Activated CD4-positive, alpha-beta T cell treated with anti-CD3 and anti-CD28 coated beads, Interleukin-2, amount 10 ng/mL, durations not matched to agents 7 days and 5 days (primary cell): ENCODE measurements around the gene SSH3. TPM values are rescaled to one million over a fixed set of nuclear protein-coding genes. Genes with fewer than 3 reads are reported as not detected.
A peak's percentile ranks its signal among the peaks of the same experiment; 100 is the strongest.

Experiments
- CTCF ChIA-PET: fragments of 350-600 bp; sonication (Branson Sonifier 250); formaldehyde crosslinking; loops from one replicate; lab custom pipeline; 2021; ENCODE audit warnings: antibody characterized with exemption; lab: Charles Lee
- POLR2A ChIA-PET: fragments of 350-600 bp; sonication (Branson Sonifier 250); formaldehyde crosslinking; loops from one replicate; lab custom pipeline; 2021; ENCODE audit warnings: antibody characterized with exemption; lab: Charles Lee
- DNase-seq: peaks from one replicate; pipeline ENCODE4 v3.0.0-alpha.2; 2020
- H3K27ac Mint-ChIP-seq: one replicate; pipeline ENCODE4 v1.8.0; 2021; ENCODE audit warnings: mild to moderate bottlenecking, moderate library complexity, mixed read lengths
- H3K27me3 Mint-ChIP-seq: one replicate; pipeline ENCODE4 v1.8.0; 2021; ENCODE audit warnings: mixed read lengths
- H3K36me3 Mint-ChIP-seq: one replicate; pipeline ENCODE4 v1.8.0; 2021; ENCODE audit warnings: low read depth, mixed read lengths
- H3K4me1 Mint-ChIP-seq: one replicate; pipeline ENCODE4 v1.8.0; 2021; ENCODE audit warnings: mixed read lengths
- H3K4me3 Mint-ChIP-seq: one replicate; pipeline ENCODE4 v1.8.0; 2021; ENCODE audit warnings: mild to moderate bottlenecking, moderate library complexity, mixed read lengths
- H3K9me3 Mint-ChIP-seq: one replicate; pipeline ENCODE4 v1.8.0; 2021; ENCODE audit warnings: mixed read lengths
- total RNA-seq, 2 experiments: library from RNA; stranded (reverse); gene quantifications; one replicate each; pipeline ENCODE4 v1.2.3, GENCODE V29; 2021

The SSH3 gene
- total RNA-seq, 2 experiments from 2014 or later = 8.2 to 9.6 TPM

- H3K4me1 Mint-ChIP-seq = peaks cover 81% of the 10 kb centered on the region
- CTCF ChIA-PET = interaction anchor here (0.9 to 5.4 kb wide), 15 partner anchors 9 to 105 kb away, joined by 3 to 41 read pairs (median 4); partner anchors contain the start of genes ANKRD13D and SSH3
- peaks cover 67% of the 10 kb centered on the region for H3K36me3 Mint-ChIP-seq
- H3K27ac Mint-ChIP-seq = peak overlapping the region; percentile 93
- H3K4me3 Mint-ChIP-seq = peak overlapping the region; percentile 78
- DNase-seq = peak; percentile 95
- no peaks in the 10 kb centered on the region for H3K27me3 Mint-ChIP-seq
- H3K9me3 Mint-ChIP-seq = no peaks in the 10 kb centered on the region
- POLR2A ChIA-PET = interaction anchor here (0.6 to 1.7 kb wide), 5 partner anchors 9 to 40 kb away, joined by 4 to 10 read pairs (median 5); partner anchors contain the start of gene SSH3
These were observed 25.9 kb upstream of the SSH3 start for GRCh38 chr11:67277231-67277961.

- Mint-ChIP-seq H3K4me3 (peak overlapping the region; percentile 78), H3K4me1 (peaks cover 74% of the 10 kb centered on the region), H3K36me3 (peaks cover 67% of the 10 kb centered on the region), H3K27me3 (no peaks in the 10 kb centered on the region), H3K27ac (peak overlapping the region; percentile 93), H3K9me3 (no peaks in the 10 kb centered on the region)
- DNase-seq = no peak
- ChIA-PET CTCF (interaction anchor here (0.9 to 5.4 kb wide), 12 partner anchors 11 to 197 kb away, joined by 3 to 41 read pairs (median 4); partner anchors contain the start of genes ANKRD13D and SSH3), POLR2A (interaction anchor here (0.9 to 1.7 kb wide), 3 partner anchors 9 to 39 kb away, joined by 5 to 10 read pairs (median 5); partner anchors contain the start of gene SSH3)
These were observed 25.0 kb upstream of the SSH3 start for GRCh38 chr11:67278135-67278938.

GRCh38 chr11:67278939-67279588 lies 24.3 kb upstream of the SSH3 start:
- peaks cover 70% of the 10 kb centered on the region for H3K36me3 Mint-ChIP-seq
- peak overlapping the region; percentile 78 for H3K4me3 Mint-ChIP-seq

GRCh38 chr11:67279589-67280340 lies 23.6 kb upstream of the SSH3 start:
- ChIA-PET POLR2A (no interaction called here), CTCF (interaction anchor here (0.6 to 5.4 kb wide), 5 partner anchors 9 to 198 kb away, joined by 3 to 41 read pairs (median 3); partner anchors contain the start of gene ANKRD13D)
- Mint-ChIP-seq H3K4me3 (no peak overlapping the region), H3K36me3 (peaks cover 71% of the 10 kb centered on the region), H3K9me3 (no peaks in the 10 kb centered on the region), H3K27ac (peak overlapping the region; percentile 93), H3K27me3 (no peaks in the 10 kb centered on the region), H3K4me1 (peaks cover 72% of the 10 kb centered on the region)
- no peak for DNase-seq

More at GRCh38 chr11:67278939-67279588, 24.3 kb upstream of the SSH3 start:
- Mint-ChIP-seq H3K27ac (peak overlapping the region; percentile 93), H3K4me1 (peaks cover 74% of the 10 kb centered on the region), H3K9me3 (no peaks in the 10 kb centered on the region), H3K27me3 (no peaks in the 10 kb centered on the region)
- no peak for DNase-seq
- ChIA-PET CTCF (interaction anchor here (0.6 to 5.4 kb wide), 6 partner anchors 8 to 198 kb away, joined by 3 to 41 read pairs (median 4); partner anchors contain the start of gene ANKRD13D), POLR2A (no interaction called here)

GRCh38 chr11:67280341-67280787 lies 23.0 kb upstream of the SSH3 start:
- no peak overlapping the region for H3K4me3 Mint-ChIP-seq
- no peak for DNase-seq
- H3K27ac Mint-ChIP-seq = peak overlapping the region; percentile 93
- ChIA-PET CTCF (interaction anchor here (1.3 to 5.4 kb wide), 3 partner anchors 9 to 37 kb away, joined by 3 to 41 read pairs (median 10); partner anchors contain the start of gene ANKRD13D), POLR2A (no interaction called here)
- peaks cover 73% of the 10 kb centered on the region for H3K4me1 Mint-ChIP-seq
- no peaks in the 10 kb centered on the region for H3K9me3 Mint-ChIP-seq
- no peaks in the 10 kb centered on the region for H3K27me3 Mint-ChIP-seq
- H3K36me3 Mint-ChIP-seq = peaks cover 71% of the 10 kb centered on the region

GRCh38 chr11:67280788-67281551 lies 22.4 kb upstream of the SSH3 start:
- peaks cover 65% of the 10 kb centered on the region for H3K36me3 Mint-ChIP-seq
- H3K27ac Mint-ChIP-seq = peak overlapping the region; percentile 36
- H3K4me1 Mint-ChIP-seq = peaks cover 73% of the 10 kb centered on the region
- no peaks in the 10 kb centered on the region for H3K9me3 Mint-ChIP-seq
- no peaks in the 10 kb centered on the region for H3K27me3 Mint-ChIP-seq
- CTCF ChIA-PET = interaction anchor here (1.3 to 3.9 kb wide), 3 partner anchors 10 to 36 kb away, joined by 3 to 36 read pairs (median 10); no protein-coding TSS in a partner anchor
- H3K4me3 Mint-ChIP-seq = no peak overlapping the region
- no peak for DNase-seq
- POLR2A ChIA-PET = no interaction called here

- Mint-ChIP-seq H3K36me3 (peaks cover 64% of the 10 kb centered on the region), H3K9me3 (no peaks in the 10 kb centered on the region), H3K27ac (peak overlapping the region; percentile 79), H3K27me3 (no peaks in the 10 kb centered on the region), H3K4me3 (no peak overlapping the region), H3K4me1 (peaks cover 71% of the 10 kb centered on the region)
- no peak for DNase-seq
- ChIA-PET CTCF (interaction anchor here (1.3 to 3.9 kb wide), 4 partner anchors 10 to 36 kb away, joined by 3 to 36 read pairs (median 9); no protein-coding TSS in a partner anchor), POLR2A (no interaction called here)
These were observed 21.7 kb upstream of the SSH3 start for GRCh38 chr11:67281552-67282150.

GRCh38 chr11:67282155-67282875 lies 21.0 kb upstream of the SSH3 start:
- Mint-ChIP-seq H3K9me3 (no peaks in the 10 kb centered on the region), H3K4me1 (peaks cover 71% of the 10 kb centered on the region), H3K36me3 (peaks cover 65% of the 10 kb centered on the region), H3K4me3 (no peak overlapping the region), H3K27ac (peak overlapping the region; percentile 84), H3K27me3 (no peaks in the 10 kb centered on the region)
- CTCF ChIA-PET = interaction anchor here (0.7 to 3.9 kb wide), 6 partner anchors 11 to 35 kb away, joined by 3 to 36 read pairs (median 6); no protein-coding TSS in a partner anchor
- no peak for DNase-seq
- POLR2A ChIA-PET = no interaction called here

- no peaks in the 10 kb centered on the region for H3K9me3 Mint-ChIP-seq
- DNase-seq = no peak
- peaks cover 71% of the 10 kb centered on the region for H3K4me1 Mint-ChIP-seq
- H3K27me3 Mint-ChIP-seq = no peaks in the 10 kb centered on the region
- ChIA-PET POLR2A (no interaction called here), CTCF (interaction anchor here (0.7 to 3.9 kb wide), 6 partner anchors 12 to 35 kb away, joined by 3 to 36 read pairs (median 6); no protein-coding TSS in a partner anchor)
- no peak overlapping the region for H3K27ac Mint-ChIP-seq
- H3K4me3 Mint-ChIP-seq = no peak overlapping the region
- peaks cover 65% of the 10 kb centered on the region for H3K36me3 Mint-ChIP-seq
These were observed 20.4 kb upstream of the SSH3 start for GRCh38 chr11:67282876-67283371.

GRCh38 chr11:67283481-67283963 lies 19.8 kb upstream of the SSH3 start:
- DNase-seq = no peak
- peak overlapping the region; percentile 19 for H3K27ac Mint-ChIP-seq

More at GRCh38 chr11:67283481-67283963, 19.8 kb upstream of the SSH3 start:
- Mint-ChIP-seq H3K4me1 (peaks cover 69% of the 10 kb centered on the region), H3K36me3 (peaks cover 63% of the 10 kb centered on the region), H3K9me3 (no peaks in the 10 kb centered on the region), H3K27me3 (no peaks in the 10 kb centered on the region), H3K4me3 (no peak overlapping the region)
- ChIA-PET POLR2A (no interaction called here), CTCF (interaction anchor here (0.7 to 3.9 kb wide), 5 partner anchors 12 to 34 kb away, joined by 3 to 36 read pairs (median 8); no protein-coding TSS in a partner anchor)
